ENCODE measurements around the gene IFRD2. TPM values are rescaled to one million over a fixed set of nuclear protein-coding genes. Genes with fewer than 3 reads are reported as not detected.

The IFRD2 gene
- total RNA-seq, 1 experiment from 2014 or later, result 111 TPM

DNA sequence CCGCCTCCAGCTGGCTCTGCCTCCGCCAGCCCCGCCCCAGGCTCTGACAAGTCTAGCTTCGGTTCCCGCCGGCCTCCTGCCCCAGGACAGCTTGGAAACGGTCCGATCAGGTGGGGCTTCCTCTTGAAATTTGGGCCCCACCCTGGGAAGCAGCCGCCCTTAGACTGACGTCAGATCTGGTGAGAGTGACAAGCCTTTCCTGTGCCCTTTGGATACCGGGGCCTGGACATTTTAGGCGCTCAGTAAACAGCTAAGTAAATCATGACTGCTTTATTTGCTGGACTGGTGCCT is 7.4 kb upstream of the IFRD2 start:
- BruUV-seq (replicated peaks), result no TSS peak
- in situ Hi-C loops (cut with HindIII; ENCODE audit: low pct_unique_long_range_greater_than_20kb, low sequenced_read_pairs), result no loop called here
- POLR2A ChIA-PET, result interaction anchor here (0.6 to 0.7 kb wide), 3 partner anchors 15 to 370 kb away, joined by 3 to 10 read pairs (median 6); no protein-coding TSS in a partner anchor

DNA sequence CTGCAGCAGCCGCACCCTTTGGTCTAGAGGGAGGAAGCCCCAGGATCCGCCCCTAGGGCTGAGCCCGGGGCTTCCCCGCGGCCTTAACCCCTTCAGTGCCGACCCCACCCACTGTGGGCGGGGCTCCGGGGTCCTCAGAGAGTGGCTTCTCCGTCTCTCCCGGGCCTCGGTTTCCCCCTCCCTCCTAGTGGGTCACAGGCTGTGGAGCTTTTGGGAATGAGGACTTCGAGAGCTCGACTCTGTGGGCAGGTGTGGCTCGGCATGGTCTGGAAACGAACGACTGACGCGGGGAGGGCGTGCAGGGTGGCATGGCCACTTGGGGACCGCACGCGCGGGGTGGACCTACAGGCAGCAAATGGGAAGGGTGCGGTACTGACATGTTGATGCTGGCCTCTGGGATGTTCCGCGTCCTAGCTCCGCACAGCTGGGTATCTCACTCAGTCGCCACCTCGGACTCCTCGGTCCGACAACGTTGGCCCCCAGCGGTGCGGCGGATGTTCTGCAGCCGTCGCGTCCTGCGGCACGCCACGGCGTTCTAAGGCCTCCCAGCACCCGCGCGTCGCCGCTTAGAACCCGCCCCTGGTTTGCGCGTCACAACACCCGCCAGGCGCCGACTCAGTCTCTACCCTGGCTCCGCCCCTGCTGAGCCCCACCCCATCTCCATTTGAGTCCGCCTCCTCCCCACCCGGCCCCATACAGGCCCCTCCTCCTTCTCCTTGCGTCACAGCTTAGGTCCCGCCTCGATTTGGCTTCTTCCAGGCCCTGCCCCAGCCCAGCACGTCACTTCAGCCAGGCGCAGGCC is 6.8 kb upstream of the IFRD2 start, which contains the start of the genes HYAL3 and NAA80:
TSS of gene HYAL3 (minus strand) at position 570 of the 802 bp plus-strand sequence. CDS start 3,803 bp downstream, outside the sequence.
TSS of gene NAA80 (minus strand) at position 570 of the 802 bp plus-strand sequence. CDS start 1,942 bp downstream, outside the sequence.
- DNase-seq (ENCODE audit: low read depth, low spot score) (peak; percentile 92), ATAC-seq (peak; percentile 93)
- H3K4me3 ChIP-seq (ENCODE audit: low read depth in 2 of 2, low read length in 2 of 2), result peak within 1 kb of the TSS; percentile 65 to 77
- intact Hi-C loops (cut with micrococcal nuclease; ENCODE audit: unreplicated experiment) (no loop called here), in situ Hi-C loops (cut with HindIII; ENCODE audit: low pct_unique_long_range_greater_than_20kb, low sequenced_read_pairs) (no loop called here)
- CTCF ChIA-PET, result interaction anchor here (0.6 to 0.7 kb wide), 3 partner anchors 26 to 1203 kb away, joined by 4 to 6 read pairs (median 4); no protein-coding TSS in a partner anchor
- H3K36me3 ChIP-seq (ENCODE audit: control insufficient read depth, insufficient read depth, low read length), result no peaks in the 10 kb centered on the region
- peaks cover 4% of the 10 kb centered on the region for H3K4me1 ChIP-seq (ENCODE audit: control insufficient read depth, insufficient read depth, low read length)
- TF ChIP-seq POLR2AphosphoS5 (IDR thresholded peaks at IDR 0.05; ENCODE audit: low read depth, low read length), result no peak
- TF ChIP-seq, protein P1, sequence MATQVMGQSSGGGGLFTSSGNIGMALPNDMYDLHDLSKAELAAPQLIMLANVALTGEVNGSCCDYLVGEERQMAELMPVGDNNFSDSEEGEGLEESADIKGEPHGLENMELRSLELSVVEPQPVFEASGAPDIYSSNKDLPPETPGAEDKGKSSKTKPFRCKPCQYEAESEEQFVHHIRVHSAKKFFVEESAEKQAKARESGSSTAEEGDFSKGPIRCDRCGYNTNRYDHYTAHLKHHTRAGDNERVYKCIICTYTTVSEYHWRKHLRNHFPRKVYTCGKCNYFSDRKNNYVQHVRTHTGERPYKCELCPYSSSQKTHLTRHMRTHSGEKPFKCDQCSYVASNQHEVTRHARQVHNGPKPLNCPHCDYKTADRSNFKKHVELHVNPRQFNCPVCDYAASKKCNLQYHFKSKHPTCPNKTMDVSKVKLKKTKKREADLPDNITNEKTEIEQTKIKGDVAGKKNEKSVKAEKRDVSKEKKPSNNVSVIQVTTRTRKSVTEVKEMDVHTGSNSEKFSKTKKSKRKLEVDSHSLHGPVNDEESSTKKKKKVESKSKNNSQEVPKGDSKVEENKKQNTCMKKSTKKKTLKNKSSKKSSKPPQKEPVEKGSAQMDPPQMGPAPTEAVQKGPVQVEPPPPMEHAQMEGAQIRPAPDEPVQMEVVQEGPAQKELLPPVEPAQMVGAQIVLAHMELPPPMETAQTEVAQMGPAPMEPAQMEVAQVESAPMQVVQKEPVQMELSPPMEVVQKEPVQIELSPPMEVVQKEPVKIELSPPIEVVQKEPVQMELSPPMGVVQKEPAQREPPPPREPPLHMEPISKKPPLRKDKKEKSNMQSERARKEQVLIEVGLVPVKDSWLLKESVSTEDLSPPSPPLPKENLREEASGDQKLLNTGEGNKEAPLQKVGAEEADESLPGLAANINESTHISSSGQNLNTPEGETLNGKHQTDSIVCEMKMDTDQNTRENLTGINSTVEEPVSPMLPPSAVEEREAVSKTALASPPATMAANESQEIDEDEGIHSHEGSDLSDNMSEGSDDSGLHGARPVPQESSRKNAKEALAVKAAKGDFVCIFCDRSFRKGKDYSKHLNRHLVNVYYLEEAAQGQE (IDR thresholded peaks at IDR 0.05; ENCODE audit: insufficient read depth in 1 of 2, low read depth in 2 of 2, low read length in 1 of 2), result 0 out of 4 replicates have a peak, but pooled peaks of 1 of the 2 experiments have one; percentile 16
- H3K27me3 ChIP-seq (ENCODE audit: control insufficient read depth, insufficient read depth, low read length), result no peaks in the 10 kb centered on the region
- peak within 1 kb of the TSS; percentile 79 for H3K27ac ChIP-seq (ENCODE audit: low read length)
- H3K9me3 ChIP-seq (ENCODE audit: control insufficient read depth, insufficient read depth, low read depth, low read length), result no peaks in the 10 kb centered on the region
- POLR2A ChIA-PET, result interaction anchor here (0.6 to 0.7 kb wide), 3 partner anchors 16 to 369 kb away, joined by 3 to 10 read pairs (median 6); no protein-coding TSS in a partner anchor
- no TSS peak for BruUV-seq (replicated peaks)

More for the DNA sequence above, 7.4 kb upstream of the IFRD2 start:
- ATAC-seq, result no peak
- intact Hi-C loops (cut with micrococcal nuclease; ENCODE audit: unreplicated experiment), result no loop called here
- no peak for DNase-seq (ENCODE audit: low read depth, low spot score)
- Histone ChIP-seq H3K36me3 (ENCODE audit: control insufficient read depth, insufficient read depth, low read length) (no peaks in the 10 kb centered on the region), H3K9me3 (ENCODE audit: control insufficient read depth, insufficient read depth, low read depth, low read length) (no peaks in the 10 kb centered on the region), H3K27me3 (ENCODE audit: control insufficient read depth, insufficient read depth, low read length) (no peaks in the 10 kb centered on the region), H3K27ac (ENCODE audit: low read length) (peak overlapping the region; percentile 79), H3K4me3 (ENCODE audit: low read depth in 2 of 2, low read length in 2 of 2) (peak overlapping the region; percentile 63 to 65), H3K4me1 (ENCODE audit: control insufficient read depth, insufficient read depth, low read length) (peaks cover 4% of the 10 kb centered on the region)
- CTCF ChIA-PET, result interaction anchor here (0.6 to 0.7 kb wide), 3 partner anchors 25 to 1203 kb away, joined by 4 to 6 read pairs (median 4); no protein-coding TSS in a partner anchor
- TF ChIP-seq SIN3A (IDR thresholded peaks at IDR 0.05; ENCODE audit: borderline replicate concordance, insufficient read depth, low read depth, low read length), result no peak
- TF ChIP-seq, protein P1 (IDR thresholded peaks at IDR 0.05; ENCODE audit: insufficient read depth in 1 of 2, low read depth in 2 of 2, low read length in 1 of 2), result no peak
- no peak for TF ChIP-seq TCF7L2 (IDR thresholded peaks at IDR 0.05; ENCODE audit: low read depth, low read length)
- no peak for TF ChIP-seq POLR2AphosphoS5 (IDR thresholded peaks at IDR 0.05; ENCODE audit: low read depth, low read length)
- TF ChIP-seq, protein P2, sequence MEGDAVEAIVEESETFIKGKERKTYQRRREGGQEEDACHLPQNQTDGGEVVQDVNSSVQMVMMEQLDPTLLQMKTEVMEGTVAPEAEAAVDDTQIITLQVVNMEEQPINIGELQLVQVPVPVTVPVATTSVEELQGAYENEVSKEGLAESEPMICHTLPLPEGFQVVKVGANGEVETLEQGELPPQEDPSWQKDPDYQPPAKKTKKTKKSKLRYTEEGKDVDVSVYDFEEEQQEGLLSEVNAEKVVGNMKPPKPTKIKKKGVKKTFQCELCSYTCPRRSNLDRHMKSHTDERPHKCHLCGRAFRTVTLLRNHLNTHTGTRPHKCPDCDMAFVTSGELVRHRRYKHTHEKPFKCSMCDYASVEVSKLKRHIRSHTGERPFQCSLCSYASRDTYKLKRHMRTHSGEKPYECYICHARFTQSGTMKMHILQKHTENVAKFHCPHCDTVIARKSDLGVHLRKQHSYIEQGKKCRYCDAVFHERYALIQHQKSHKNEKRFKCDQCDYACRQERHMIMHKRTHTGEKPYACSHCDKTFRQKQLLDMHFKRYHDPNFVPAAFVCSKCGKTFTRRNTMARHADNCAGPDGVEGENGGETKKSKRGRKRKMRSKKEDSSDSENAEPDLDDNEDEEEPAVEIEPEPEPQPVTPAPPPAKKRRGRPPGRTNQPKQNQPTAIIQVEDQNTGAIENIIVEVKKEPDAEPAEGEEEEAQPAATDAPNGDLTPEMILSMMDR (IDR thresholded peaks at IDR 0.05), result no peak

Measured in Panc1 (cell line).